GM19395 (cell line): Measurements from ENCODE around the gene CNOT4.

ENCODE experiments used
- ATAC-seq: cut with Tn5 transposase; IDR thresholded peaks from one replicate; pipeline ENCODE4 v1.9.1; 2021; ENCODE audit warnings: mild to moderate bottlenecking, moderate library complexity; ENCODE audit not compliant: unreplicated experiment

The CNOT4 gene, protein sequence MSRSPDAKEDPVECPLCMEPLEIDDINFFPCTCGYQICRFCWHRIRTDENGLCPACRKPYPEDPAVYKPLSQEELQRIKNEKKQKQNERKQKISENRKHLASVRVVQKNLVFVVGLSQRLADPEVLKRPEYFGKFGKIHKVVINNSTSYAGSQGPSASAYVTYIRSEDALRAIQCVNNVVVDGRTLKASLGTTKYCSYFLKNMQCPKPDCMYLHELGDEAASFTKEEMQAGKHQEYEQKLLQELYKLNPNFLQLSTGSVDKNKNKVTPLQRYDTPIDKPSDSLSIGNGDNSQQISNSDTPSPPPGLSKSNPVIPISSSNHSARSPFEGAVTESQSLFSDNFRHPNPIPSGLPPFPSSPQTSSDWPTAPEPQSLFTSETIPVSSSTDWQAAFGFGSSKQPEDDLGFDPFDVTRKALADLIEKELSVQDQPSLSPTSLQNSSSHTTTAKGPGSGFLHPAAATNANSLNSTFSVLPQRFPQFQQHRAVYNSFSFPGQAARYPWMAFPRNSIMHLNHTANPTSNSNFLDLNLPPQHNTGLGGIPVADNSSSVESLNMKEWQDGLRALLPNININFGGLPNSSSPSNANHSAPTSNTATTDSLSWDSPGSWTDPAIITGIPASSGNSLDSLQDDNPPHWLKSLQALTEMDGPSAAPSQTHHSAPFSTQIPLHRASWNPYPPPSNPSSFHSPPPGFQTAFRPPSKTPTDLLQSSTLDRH

DNA sequence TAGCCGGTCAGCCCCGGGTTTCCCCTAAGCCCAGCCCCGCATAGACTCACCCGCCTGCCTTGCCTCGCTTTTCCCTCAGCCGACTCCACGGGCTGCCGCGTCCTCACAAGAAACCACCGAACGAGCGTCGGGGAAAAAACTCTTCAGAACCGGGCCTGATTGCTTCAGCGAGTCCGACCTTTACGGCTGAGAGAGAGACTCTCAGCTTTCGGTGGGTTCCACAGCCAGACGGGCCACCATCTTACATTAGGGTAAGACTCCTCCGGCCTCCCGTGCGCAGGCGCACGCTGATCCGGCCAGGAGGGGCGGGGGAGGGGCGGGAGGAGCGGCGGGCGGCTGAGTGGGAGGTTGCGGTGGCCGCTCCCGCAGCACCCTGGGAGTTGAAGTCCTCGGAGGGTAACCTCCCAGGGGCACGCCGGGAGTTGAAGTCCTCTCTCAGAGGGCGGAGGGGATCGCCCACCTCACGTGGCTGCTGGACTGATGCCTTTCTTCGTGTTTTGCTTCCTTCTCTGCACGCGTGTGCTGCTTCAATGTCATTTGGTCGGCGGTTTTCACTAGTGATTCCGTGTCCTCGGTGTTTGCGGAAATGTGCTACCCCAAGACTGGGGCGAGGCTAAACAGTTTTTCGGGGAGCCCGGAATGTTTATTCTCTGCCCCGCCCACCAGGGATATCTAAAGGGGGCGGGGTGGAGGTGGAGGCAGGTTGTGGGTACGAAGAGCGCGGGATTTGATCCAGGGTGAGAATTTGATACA is at the start of gene CNOT4:
TSS of gene CNOT4 (minus strand) at position 264 of the 753 bp plus-strand sequence. CDS start 71,771 bp downstream, outside the sequence.
- ATAC-seq = peak; percentile 95

GRCh38 chr7:135558881-135559280 is 49.0 kb upstream of the CNOT4 start:
- ATAC-seq = no peak

DNA sequence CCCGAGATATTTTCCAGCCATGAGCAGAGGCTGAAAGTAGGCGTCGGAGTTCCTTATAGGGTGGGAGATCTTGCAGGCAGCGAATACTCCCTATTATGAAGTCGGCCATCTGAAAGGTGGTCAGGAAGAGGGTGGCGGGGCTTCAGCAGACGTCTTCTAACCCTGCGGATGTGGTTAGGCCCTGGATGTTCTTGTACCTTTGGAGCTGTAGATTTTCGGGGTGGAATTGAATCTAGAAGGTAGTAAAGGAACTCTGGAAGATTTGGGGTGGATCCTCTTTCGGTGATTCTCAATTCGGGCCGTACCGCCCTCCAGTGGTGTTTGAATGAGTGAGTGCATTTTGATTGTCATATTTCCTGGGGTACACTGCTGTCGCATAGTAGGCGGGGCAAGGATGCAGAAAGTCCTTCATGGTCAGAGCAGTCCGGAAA is 48.5 kb upstream of the CNOT4 start:
- peak; percentile 66 for ATAC-seq

DNA sequence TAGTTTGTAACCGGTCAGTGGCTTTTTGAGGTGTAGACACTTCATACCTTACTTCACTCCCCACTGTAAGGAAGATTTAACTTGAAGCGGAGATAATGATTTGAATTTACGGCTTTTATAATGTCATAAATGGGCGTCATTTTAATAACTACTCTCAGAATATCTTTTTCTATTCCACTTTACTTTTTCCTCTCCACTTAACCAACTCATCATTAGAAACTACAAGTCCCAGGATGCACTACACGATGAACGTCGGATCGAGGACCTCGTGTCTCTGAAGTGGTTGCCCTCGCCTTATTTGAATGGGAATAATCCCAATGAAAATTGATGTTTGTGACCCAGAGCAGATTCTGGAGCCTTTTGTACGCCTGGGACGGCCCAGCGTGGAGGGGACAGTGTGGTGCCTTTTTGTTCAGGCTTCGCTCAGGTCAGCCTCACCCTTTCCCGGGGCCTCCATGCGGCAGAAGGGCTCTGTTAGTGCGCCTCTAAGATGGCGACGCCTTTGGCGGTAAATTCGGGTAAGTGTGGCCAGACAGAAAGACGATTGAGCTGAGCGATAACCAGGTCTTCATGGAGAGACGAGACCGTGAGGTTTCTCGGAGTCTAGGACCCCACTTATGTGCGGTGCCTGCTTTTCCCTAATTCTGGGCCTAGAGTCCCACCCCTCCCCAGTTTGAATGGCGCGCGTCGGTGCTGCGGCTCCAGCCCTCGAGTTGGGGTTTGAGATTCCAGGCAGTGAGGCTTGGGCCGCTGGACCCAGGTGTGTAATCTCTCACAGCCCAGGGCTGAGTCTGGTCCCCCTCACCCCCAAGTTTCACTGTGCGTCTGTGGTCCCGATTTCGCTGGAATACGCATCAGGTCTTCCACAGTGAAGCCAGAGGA is 47.8 kb upstream of the CNOT4 start, which contains the start of gene NUP205:
TSS of gene NUP205 (plus strand) at position 463 of the 882 bp plus-strand sequence. CDS start at position 491, 28 bp downstream.
- ATAC-seq = peak; percentile 79

DNA sequence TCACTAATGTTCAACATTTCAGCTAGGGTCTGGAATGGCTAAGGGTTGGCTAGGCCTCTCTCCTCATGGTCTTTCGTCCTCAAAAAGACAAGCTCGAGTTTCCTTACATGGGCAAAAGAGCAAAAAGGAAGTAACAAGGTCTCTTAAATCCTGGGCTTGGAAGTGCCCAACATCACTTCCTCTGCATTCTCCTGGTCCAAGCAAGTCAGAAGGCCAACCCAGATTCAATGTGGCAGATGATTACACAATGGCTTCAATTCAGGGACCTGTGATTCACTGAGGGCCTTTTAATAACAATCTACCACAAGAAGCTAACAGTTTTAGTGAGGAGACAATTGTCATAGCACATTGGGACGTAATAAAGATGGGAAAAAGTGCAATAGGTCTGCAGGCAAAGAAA is 43.4 kb upstream of the CNOT4 start:
- no peak for ATAC-seq

DNA sequence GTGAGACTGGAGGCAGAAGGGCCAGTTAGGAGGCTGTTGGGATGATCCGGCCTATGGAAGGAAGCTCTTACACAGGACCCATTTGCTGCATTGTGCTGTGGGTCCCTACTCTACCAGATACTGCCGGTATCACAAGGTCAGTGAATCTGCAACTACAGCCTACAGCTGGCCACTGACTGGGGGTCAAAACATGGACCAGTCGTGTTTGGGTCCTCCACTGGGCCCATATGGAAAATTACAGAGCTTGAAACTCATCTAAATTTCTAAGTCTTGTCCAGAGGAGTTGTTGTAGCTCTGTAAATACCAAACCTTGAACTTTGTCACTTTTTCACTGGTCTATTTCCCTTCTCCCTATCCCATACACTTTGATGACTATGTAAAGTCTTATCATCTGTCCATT is 42.2 kb upstream of the CNOT4 start:
- ATAC-seq = no peak

- ATAC-seq = no peak
Observed at GRCh38 chr7:135550196-135550595, 40.3 kb upstream of the CNOT4 start.

DNA sequence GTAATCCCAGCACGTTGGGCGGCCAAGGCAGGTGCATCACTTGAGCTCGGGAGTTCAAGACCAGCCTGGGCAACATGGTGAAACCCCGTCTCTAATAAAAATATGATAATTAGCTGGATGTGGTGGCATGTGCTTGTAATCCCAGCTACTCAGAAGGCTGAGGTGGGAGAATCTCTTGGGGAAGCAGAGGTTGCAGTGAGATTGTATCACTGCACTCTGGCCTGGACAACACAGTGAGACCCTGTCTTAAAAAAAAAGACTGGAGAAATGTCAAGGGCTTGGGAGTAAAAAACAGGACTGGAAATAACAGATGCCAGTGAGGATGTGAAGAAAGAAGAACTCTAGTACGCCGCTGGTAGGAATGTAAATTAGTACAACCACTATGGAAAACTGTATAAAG is 31.1 kb upstream of the CNOT4 start:
- ATAC-seq = no peak

DNA sequence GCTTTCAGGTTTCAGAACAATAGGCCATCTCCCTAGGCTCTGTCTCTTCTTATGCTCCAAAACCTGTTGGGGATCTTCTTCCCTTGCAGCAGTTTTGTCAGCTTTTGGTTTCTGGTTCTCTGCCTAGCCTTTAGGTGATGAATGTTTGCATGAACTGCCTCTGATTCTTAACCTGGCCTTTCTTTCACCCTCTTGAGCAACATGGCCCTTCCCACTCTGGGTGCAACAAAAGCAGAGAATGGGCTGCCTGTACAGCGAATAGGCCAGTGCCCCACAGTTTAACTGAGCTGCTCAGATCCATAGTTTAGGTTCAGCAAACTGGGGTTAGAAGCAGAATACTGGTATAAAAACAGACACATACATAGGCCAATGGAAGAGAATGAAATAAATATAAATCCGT is 29.7 kb upstream of the CNOT4 start:
- no peak for ATAC-seq

- no peak for ATAC-seq
Observed at GRCh38 chr7:135538376-135538775, 28.5 kb upstream of the CNOT4 start.

DNA sequence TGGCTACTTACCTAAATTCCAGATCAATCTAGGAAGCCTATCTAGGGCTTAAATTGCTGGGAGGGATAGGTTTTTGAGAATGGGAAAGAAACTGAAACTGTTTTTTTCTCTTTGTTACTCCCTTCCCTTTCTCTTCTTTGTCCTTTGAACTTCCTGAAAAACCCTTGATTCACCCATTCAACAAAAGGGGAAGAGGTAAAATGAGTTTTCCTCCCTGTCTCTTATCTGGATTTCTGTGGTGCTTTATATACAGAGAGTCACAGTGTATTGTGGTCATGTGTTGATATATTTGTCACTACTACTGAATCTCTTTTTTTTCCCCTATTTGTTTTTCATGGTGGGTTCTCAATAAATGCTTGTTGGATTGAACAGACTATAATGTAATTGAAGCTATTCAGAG is 28.0 kb upstream of the CNOT4 start:
- no peak for ATAC-seq

DNA sequence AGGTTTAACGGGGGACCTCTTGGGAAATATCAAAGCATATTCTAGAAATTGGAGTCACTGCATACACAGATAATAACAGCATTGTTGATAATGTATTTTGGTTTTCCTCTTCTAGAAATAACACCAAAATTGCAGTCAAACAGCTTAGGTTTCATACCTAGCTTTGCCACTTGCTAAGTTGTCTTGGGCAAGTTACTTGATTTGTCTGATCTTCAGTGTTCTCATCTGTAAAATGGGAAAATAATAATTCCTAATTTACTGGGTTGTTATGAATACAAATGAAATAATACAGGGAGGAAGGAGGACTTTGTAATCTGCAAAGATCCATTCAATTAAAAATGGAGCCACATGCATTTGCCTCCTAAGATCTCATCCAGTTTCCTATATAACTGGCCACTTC is 27.6 kb upstream of the CNOT4 start:
- ATAC-seq = no peak

DNA sequence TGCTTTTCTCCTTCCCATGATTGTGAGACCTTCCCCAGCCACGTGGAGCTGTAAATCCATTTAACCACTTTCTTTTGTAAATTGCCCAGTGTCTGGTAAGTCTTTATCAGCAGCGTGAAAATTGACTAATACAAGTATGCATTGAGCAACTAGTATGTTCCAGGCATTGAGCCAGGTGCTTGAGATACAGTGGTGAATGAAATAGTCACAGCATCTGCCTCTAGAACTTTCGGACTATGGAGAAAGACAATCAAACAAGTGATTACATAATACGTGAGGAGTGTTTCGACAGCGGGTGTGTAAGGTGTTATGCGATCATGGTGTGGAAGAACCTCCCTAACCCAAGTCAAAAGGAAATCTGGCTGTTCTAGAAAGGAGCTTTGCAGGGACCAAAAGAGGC is 26.2 kb upstream of the CNOT4 start:
- ATAC-seq = no peak

GRCh38 chr7:135527025-135527424 is 17.1 kb upstream of the CNOT4 start:
- ATAC-seq = no peak

DNA sequence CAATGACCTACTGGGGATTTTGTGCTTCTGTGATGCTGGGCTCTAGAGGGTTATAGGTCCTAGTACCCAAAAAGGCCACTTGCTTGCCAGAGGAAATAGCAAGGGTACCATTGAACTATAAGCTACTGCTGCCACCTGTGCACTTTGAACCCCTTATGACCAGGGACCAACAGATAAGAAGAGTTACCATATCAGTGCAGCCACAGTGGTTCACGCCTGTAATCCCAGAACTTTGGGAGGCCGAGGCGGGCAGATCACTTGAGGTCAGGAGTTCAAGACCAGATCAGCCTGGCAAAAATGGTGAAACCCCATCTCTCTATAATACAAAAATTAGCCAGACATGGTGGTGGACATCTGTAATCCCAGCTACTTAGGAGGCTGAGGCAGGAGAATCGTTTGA is 15.5 kb upstream of the CNOT4 start:
- no peak for ATAC-seq

- no peak for ATAC-seq
Observed at GRCh38 chr7:135523146-135523545, 13.2 kb upstream of the CNOT4 start.

- no peak for ATAC-seq
Observed at GRCh38 chr7:135522509-135522908, 12.6 kb upstream of the CNOT4 start.

DNA sequence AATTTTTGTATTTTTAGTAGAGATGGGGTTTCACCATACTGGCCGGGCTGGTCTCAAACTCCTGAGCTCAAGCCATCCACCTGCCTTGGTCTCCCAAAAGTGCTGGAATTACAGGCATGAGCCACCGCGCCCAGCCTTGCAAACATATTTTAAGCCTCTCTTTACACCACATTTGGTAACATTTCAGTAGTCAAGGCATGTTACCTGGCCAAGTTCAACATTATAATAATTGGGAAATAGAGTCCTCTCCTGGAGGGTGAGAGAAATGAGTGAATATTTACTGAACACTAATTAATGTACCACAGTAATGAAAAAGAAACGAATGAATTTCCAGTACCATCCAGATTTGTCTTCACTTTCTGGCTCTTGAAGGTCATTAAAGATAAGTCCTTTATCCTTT is 10.0 kb upstream of the CNOT4 start:
- no peak for ATAC-seq

DNA sequence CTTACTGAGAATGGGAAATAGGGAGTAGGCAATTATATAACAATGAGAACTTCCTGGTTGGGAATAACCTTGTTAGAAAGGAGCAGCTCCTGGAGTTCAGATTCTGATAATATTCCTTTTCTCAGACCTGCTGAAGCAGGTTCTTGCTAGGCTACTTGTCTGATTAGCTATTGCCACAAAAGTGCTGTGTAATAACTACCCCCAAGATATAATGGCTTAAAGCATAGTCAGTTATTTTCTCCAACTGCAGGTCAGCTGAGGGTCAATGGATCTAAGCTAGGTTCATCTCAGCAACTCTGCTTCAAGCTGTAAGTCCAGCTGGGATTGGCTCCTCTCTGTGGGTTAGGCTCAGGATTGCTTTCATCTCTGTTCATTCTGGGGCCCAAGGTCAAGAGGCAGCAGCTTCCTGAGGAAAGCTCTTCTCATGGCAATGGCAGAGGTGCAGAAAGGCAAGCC is 9.4 kb upstream of the CNOT4 start:
- ATAC-seq = no peak

- ATAC-seq = no peak
Observed at GRCh38 chr7:135518748-135519147, 8.8 kb upstream of the CNOT4 start.
